ENCODE measurements around the gene PDIA4.
"Not testable (repeated sequence)": the region's sequence is repeated elsewhere in the genome, so short reads cannot be mapped to it uniquely, and the experiment has no call there.

The PDIA4 gene

DNA sequence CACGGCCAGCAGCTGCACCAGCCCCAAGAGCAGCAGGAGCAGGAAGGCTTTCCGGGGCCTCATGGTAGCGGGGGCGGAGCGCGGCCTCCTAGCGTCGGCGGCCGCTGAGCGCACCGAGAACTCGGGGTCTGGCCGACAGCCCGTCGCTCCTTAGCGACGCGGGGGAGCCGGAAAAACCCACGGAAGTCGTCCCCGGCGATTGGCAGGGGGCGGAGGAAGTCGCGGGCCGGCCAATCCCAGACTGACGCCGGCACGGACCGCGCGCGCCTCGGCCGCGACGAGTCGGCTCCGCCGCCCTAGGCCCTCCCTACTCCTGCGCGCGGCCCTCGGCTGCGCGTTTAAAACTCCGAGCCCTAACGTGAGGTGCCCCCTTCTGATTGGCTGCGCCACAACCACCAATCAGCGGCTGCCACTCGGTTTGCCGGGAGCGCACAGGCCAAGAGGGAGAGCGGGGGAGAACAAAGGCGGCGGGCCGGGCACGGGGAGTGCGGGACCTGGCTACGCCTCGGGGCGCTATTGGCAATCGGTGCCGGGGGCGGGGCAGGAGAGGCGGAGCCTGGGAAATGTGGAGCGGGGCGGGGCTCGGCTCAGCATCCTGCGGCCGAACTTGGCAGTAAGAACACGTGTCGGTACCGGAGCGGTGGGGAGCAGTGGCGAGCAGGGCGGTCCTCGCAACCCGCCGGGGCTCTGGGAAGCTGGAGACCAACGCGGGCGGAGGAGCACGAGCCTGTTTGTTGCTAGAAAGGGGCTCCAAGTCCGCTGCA, at the start of gene PDIA4:
TSS of gene PDIA4 (minus strand) at position 160 of the 764 bp plus-strand sequence. CDS start at position 63, 97 bp downstream.
- DNase-seq (ENCODE audit: low spot score): peak; percentile 99

- no peak for DNase-seq (ENCODE audit: low spot score)
Measured at GRCh38 chr7:149077594-149077993, 49.3 kb upstream of the PDIA4 start.

DNA sequence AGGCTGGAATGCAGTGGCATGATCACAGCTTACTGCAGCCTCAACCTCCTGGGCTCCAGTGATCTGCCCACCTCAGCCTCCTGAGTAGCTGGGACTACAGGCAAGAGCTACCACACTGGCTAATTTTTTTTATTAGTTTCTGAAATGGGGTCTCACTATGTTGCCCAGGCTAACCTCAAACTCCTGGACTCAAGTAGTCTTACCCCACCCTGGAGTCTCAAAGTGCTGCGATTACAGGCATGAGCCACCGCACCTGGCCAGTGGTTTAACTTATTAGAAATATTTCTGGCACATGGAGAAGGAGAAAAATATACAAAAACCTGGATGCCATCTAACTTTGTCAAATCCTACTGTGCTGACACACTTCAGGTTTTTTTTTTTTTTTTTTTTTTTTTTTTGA, 47.0 kb upstream of the PDIA4 start:
- DNase-seq (ENCODE audit: low spot score): no peak

- no peak for DNase-seq (ENCODE audit: low spot score)
Measured at GRCh38 chr7:149074116-149074885, 46.0 kb upstream of the PDIA4 start.

DNA sequence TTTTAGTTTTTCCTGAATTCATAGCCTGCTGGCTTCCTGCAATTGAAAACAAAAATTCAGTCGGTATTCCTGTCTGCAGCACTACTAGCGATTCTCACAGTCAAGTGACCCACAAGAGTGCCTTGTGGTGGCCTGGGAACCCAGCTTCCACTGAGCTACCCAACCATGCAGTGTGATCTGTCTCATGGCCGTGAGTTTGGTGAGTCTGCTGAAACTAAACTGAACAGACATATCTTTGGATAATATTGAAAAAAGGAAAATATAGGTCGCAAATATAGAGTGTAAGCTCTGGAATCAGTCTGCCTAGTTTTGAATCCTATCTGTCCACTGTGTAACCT, 44.1 kb upstream of the PDIA4 start:
- no peak for DNase-seq (ENCODE audit: low spot score)

DNA sequence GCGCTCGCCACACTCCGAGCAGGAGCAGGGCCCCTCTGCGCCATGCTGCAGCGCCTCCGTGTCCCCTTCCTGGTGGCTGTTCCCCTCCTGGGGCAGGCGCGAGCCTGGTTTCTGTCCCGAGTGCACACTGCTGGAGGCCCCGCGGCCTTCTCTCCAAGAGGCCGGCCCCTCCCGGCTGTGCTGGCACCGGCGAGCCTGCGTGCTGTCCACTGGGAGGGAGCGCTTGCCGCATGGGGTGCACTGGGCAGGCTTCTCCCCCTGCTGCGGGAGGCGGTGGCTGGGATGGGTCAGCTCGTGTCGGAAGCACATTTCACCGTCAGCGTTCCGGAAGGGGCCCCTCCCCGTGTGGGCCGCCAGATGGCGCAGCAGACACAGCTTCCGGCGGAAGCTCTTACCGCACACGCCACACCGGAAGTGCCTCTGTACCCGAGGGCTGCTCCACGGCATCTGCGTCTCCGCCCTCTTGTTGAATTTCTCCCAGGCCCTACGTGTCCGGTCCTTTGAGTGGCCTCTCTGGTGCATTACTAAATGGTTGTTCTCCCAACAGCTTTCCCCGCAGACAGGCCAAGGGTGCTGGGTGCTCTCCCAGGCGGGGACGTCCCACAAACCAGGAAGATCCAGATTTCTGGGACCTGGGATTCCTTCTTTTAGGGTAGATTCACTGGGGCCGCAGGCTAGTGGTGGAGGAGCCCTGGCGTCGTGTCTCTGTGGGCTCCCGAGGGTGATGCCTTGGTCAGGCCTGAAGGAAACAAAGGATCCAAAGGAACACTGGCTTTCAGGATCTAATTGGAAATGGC, 43.5 kb upstream of the PDIA4 start:
- DNase-seq (ENCODE audit: low spot score): peak; percentile 72

DNA sequence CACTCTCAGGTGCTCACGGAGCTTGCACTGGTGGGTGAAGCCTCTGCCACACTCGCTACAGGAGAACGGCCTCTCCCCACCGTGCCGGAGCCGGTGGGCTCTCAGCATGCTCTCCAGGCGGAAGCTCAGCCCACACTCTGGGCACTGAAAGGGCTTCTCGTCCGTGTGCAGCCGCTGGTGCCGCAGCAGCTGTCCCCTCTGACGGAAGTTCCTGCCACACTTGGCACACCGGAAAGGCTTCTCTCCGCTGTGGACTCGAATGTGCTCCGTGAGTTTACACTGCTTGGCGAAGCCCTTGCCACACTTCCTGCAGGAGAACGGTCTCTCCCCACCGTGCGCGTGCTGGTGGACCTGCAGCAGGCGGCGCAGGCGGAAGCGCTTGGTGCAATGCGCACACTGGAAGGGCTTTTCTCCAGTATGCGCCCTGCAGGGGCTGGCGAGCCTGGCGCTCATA, 42.9 kb upstream of the PDIA4 start:
- DNase-seq (ENCODE audit: low spot score): no peak

GRCh38 chr7:149070372-149071125, 42.2 kb upstream of the PDIA4 start:
- no peak for DNase-seq (ENCODE audit: low spot score)

DNA sequence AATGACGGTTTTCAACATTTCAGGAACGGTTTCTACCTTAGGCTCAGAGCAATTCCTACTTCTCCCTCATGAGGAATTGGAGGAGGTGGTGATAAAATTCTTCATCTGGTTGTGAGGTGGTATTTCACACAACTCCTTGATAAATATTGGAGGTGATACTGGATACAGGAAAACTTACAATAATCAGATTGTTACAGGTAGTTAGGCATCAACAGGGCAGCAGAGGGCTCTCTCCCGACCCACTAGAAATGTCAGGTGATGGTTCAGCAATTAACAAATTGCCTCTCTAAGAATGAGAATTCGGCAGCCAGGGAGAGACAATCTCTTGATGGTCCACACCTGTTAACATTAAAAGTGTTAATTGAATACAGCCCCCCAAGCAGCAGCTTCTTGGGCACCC, 39.6 kb upstream of the PDIA4 start:
- DNase-seq (ENCODE audit: low spot score): no peak

DNA sequence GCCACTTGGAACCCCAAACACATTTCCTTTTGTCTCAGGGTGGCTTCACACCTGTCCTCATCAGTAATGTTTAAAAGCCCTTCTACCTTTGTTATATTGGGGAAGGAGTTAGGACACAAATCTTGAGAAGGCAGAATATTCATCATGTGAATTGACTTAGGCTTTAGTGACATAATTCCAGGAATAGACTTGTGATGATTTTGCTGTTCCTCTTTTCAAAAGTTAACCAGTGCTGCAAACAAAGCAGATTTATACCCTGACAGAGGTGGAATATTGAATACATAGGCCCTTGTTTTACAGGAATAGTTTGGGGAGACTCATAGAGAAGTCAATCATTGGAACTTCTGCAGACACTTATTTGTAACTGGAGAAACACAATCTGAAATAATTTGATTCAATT, 35.2 kb upstream of the PDIA4 start:
- no peak for DNase-seq (ENCODE audit: low spot score)

DNA sequence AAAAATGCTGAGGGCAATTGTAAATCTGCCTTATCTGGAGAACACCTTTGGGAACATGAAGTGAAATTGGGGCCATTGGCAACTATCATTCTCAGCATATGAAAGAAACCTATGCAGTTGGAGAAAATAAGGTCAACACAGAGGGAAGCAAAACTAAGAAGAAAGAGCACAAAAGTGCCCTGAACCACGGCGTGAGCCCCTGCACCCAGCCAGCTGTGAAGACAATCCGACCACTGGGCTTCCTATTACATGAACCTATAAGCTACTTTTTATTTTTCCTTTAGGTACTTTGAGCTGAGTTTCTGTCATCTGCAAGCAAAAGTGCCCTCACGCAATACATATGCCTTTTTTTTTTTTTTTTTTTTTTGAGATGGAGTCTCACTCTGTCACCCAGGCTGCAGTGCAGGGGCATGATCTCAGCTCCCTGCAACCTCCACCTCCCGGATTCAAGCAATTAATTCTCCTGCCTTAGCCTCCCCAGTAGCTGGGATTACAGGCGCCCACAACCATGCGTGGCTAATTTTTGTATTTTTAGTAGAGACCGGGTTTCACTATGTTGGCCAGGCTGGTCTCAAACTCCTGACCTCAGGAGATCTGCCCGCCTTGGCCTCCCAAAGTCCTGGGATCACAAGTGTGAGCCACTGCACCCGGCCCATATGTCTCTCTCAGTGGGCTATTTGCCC, 34.1 kb upstream of the PDIA4 start:
- DNase-seq (ENCODE audit: low spot score): not testable (repeated sequence)

DNA sequence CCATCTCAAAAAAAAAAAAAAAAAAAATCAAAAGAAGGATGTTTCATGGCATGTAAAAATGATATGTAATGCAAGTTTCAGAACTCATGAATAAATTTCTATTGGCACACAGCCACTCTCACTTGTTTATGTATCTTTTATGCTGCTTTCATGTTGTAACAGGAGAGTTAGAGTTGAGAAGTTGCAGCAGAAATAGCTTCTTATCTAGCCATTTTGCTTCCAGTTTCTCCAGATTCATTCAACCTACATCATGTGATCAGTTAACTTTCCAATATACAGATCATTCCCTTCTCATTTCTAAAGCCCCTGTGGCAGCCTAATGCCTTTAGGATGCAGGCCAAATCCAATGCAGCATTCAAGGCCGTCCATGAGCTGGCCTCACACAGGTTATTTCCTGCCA, 31.9 kb upstream of the PDIA4 start:
- DNase-seq (ENCODE audit: low spot score): no peak

GRCh38 chr7:149053885-149054284, 25.6 kb upstream of the PDIA4 start:
- no peak for DNase-seq (ENCODE audit: low spot score)

DNA sequence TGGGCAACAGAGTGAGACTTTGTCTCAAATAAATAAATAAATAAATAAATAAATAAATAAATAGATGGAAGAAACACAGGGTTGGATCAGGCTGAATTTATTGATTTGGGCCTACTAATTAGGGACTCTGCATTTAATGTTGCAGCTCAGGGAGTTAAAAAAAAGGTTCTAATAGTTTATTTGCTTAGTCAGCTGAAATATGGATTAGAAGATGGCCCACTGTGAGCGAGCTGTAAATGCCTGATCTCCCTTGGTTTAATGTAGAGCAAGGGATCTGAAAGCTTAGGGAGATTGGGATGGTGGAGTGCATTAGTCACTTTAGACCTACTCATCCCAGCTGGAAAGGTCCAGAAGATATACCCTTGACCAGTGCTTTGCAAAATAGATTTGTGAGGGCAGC, 25.1 kb upstream of the PDIA4 start:
- no peak for DNase-seq (ENCODE audit: low spot score)

GRCh38 chr7:149050941-149051340, 22.6 kb upstream of the PDIA4 start:
- DNase-seq (ENCODE audit: low spot score): no peak

DNA sequence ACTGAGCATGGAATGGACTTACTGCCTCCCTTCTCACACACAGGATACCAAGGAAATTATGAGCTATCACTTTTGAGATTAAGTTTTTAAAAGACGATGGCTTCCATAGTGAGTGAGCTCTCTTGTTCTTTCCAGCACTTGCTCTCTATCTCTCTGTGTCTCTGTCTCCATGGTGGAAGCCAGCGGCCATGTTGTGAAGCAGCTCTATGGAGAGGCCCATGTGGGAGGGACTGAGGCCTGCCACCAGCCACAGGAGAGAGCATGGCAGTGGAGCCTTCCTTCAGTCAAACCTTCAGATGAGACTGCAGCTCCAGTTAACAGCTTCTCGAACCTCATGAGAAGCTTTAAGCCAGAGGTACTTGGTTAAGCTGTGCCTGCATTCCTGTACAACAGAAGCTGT, 20.5 kb upstream of the PDIA4 start:
- DNase-seq (ENCODE audit: low spot score): no peak

- DNase-seq (ENCODE audit: low spot score): no peak
Measured at GRCh38 chr7:149046416-149046815, 18.1 kb upstream of the PDIA4 start.

DNA sequence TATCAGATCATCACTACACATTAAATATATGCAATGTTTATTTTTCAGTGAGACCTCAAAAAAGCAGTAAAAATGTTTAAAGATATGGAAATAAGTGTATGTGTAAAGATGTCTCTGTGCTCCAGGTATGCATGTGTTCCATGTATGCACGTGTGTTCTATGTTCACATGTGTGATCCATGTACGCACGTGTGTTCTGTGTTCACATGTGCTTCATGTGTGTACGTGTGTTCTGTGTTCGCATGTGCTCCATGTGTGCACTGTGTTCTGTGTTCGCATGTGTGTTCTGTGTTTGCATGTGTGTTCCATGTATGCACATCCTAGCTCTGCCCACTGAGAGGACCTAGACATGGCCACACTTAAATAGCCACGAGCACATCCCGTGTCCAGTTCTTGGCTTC, 15.6 kb upstream of the PDIA4 start:
- no peak for DNase-seq (ENCODE audit: low spot score)

GRCh38 chr7:149041350-149041749, 13.0 kb upstream of the PDIA4 start:
- no peak for DNase-seq (ENCODE audit: low spot score)

- DNase-seq (ENCODE audit: low spot score): not testable (repeated sequence)
Measured at GRCh38 chr7:149038641-149039040, 10.3 kb upstream of the PDIA4 start.

DNA sequence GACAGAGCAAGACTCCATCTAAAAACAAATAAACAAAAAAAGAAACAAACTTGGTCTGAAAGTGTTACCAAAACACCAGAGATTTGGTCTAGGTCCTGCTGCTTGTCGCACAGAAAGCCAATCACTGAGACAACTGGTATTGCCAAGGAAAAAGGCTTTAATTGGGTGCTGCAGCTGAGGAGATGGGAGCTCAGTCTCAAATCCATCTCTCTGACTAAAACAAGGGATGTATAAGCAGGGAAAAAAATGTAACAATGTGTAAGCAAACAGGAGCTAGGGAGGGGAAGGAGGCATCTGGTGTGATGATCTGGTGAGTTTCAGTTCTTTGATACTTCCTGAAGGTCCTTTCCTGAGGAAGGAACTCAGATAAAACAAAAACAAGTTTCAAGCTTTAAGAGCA, 8.4 kb upstream of the PDIA4 start:
- DNase-seq (ENCODE audit: low spot score): no peak
